Adipocyte (in vitro differentiated cells): Measurements from ENCODE around the gene PPP3R2.
"Not testable (repeated sequence)": the region's sequence is repeated elsewhere in the genome, so short reads cannot be mapped to it uniquely, and the experiment has no call there.

Source experiments
- DNase-seq: peaks from one replicate; pipeline ENCODE4 v3.0.0-alpha.2; 2015; ENCODE audit warnings: low read depth
- H3K27me3 ChIP-seq: replicated peaks from 2 replicates; pipeline ENCODE4 v1.7.0; 2013; ENCODE audit warnings: mild to moderate bottlenecking, low read length, moderate library complexity; ENCODE audit not compliant: control insufficient read depth, insufficient read depth
- H3K36me3 ChIP-seq: 2 replicates; pipeline ENCODE4 v1.7.0; 2013; ENCODE audit warnings: low read length, mild to moderate bottlenecking, moderate library complexity; ENCODE audit not compliant: control insufficient read depth, insufficient read depth, severe bottlenecking
- H3K4me1 ChIP-seq: 2 replicates; pipeline ENCODE4 v1.7.0; 2013; ENCODE audit warnings: mild to moderate bottlenecking, low read length, moderate library complexity; ENCODE audit not compliant: control insufficient read depth, insufficient read depth
- H3K4me3 ChIP-seq: 2 replicates; pipeline ENCODE4 v1.7.0; 2013; ENCODE audit warnings: mild to moderate bottlenecking, low read length, moderate library complexity
- H3K9ac ChIP-seq: 2 replicates; pipeline ENCODE4 v1.7.0; 2013; ENCODE audit warnings: mild to moderate bottlenecking, low read length, moderate library complexity
- H3K9me3 ChIP-seq: 2 replicates; pipeline ENCODE4 v1.7.0; 2013; ENCODE audit warnings: mild to moderate bottlenecking, low read length, moderate library complexity; ENCODE audit not compliant: control insufficient read depth

PPP3R2 gene

DNA sequence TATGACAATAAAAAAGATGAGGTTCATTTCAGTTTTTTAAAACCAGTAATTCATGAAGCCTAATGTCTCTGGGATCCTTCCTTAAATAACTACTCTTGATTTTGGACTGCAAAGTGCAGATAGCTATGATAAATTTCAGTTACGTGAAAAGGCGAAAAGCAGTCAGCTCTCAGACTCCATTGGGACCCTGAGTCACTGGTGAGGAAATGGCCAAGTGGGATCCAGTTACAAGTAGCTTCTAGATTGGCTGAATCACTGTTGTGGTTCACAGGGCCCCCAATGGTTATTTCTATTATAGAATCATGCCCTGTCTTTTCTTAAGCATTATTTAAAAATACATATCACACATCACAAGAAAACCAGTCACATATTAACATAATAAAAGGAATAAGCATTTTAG, 31.1 kb upstream of the PPP3R2 start:
- H3K9me3 ChIP-seq: no peaks in the 10 kb centered on the region
- no peak for DNase-seq
- no peaks in the 10 kb centered on the region for H3K36me3 ChIP-seq
- peaks cover 13% of the 10 kb centered on the region for H3K4me1 ChIP-seq
- H3K4me3 ChIP-seq: no peak overlapping the region
- peaks cover 21% of the 10 kb centered on the region for H3K27me3 ChIP-seq
- no peak overlapping the region for H3K9ac ChIP-seq

DNA sequence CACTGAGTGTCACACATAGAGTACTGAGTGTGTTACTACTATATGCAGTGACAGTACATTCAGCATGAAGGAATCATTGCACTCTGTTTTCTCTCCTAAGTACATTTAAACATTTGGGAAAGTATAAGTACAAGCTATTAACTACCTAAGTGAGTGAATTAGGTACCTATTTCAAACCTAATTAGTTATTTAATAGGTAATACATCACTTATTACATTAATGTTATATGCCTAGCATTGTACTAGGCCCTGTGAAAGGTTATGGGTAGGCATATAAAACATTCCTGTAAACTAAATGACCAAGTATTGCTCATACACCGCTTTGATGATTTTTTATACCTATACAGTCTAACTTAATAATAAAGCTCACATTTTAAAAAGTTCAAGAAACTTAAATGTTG, 25.7 kb upstream of the PPP3R2 start:
- Histone ChIP-seq H3K9ac (no peak overlapping the region), H3K36me3 (no peaks in the 10 kb centered on the region), H3K27me3 (peaks cover 21% of the 10 kb centered on the region), H3K4me3 (no peak overlapping the region), H3K9me3 (no peaks in the 10 kb centered on the region), H3K4me1 (peaks cover 2% of the 10 kb centered on the region)
- no peak for DNase-seq

DNA sequence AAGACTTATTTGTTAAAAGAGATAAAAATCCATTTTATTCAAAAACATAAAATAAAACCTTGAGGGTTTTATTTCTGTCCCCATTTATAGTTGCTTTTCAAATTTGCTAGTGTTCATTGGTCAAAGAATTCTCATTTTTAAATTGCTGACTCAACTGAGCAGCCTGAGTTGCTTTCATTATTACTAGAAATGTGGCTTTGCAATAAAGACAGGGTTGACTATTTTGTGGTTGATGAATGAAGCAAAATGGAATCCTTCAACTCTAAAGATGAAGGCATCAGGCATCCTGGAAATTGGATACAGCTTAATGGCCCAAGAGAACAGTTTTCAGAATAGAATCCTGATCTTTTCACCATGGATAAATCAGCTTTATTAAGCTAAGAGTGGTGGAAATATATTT, 23.9 kb upstream of the PPP3R2 start:
- no peak for DNase-seq
- H3K9ac ChIP-seq: no peak overlapping the region
- H3K36me3 ChIP-seq: no peaks in the 10 kb centered on the region
- peaks cover 21% of the 10 kb centered on the region for H3K27me3 ChIP-seq
- no peaks in the 10 kb centered on the region for H3K9me3 ChIP-seq
- no peak overlapping the region for H3K4me3 ChIP-seq
- no peaks in the 10 kb centered on the region for H3K4me1 ChIP-seq

DNA sequence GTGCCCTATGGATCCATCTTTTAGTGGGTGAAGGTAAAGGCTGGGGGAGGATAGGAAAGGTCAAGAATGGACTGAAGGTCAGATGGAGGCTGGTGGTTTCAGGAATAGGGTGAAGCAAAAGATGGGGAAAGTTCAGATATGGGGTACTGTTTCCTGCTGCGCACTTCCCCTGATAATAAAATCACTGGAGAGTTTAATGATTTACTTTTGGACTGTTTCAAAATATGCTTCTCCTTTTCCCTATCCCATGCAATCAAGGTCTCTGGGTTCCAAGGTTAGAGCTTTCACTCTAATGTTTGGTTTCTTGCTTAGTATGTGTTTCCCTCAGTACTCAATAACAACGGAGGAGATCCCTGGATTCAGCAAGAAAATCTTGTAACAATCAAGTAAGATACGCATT, 10.8 kb upstream of the PPP3R2 start:
- Histone ChIP-seq H3K4me3 (no peak overlapping the region), H3K27me3 (peaks cover 24% of the 10 kb centered on the region), H3K9me3 (no peaks in the 10 kb centered on the region), H3K9ac (no peak overlapping the region), H3K36me3 (no peaks in the 10 kb centered on the region), H3K4me1 (no peaks in the 10 kb centered on the region)
- DNase-seq: no peak

DNA sequence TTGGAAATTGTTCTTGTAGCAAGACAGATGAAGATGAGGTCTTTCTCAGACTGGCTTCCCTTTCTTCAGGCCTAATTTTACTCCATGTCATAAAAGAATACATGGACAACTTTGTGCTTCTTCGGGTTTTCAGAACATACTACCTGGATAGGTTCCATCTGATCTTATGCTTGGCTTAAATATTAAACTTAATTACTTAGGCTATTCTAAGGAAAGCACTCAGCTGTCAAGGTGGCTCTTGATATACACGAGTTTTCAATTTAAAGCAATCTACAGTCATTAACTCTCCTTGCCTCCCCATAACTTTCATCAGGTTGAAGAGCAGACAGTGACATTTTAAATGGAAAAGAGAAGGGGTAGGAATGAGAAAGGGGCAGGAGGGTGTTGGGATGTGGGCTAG, 9.5 kb upstream of the PPP3R2 start:
- no peak for DNase-seq
- Histone ChIP-seq H3K9me3 (no peaks in the 10 kb centered on the region), H3K36me3 (no peaks in the 10 kb centered on the region), H3K4me3 (no peak overlapping the region), H3K9ac (no peak overlapping the region), H3K4me1 (no peaks in the 10 kb centered on the region), H3K27me3 (peaks cover 35% of the 10 kb centered on the region)

DNA sequence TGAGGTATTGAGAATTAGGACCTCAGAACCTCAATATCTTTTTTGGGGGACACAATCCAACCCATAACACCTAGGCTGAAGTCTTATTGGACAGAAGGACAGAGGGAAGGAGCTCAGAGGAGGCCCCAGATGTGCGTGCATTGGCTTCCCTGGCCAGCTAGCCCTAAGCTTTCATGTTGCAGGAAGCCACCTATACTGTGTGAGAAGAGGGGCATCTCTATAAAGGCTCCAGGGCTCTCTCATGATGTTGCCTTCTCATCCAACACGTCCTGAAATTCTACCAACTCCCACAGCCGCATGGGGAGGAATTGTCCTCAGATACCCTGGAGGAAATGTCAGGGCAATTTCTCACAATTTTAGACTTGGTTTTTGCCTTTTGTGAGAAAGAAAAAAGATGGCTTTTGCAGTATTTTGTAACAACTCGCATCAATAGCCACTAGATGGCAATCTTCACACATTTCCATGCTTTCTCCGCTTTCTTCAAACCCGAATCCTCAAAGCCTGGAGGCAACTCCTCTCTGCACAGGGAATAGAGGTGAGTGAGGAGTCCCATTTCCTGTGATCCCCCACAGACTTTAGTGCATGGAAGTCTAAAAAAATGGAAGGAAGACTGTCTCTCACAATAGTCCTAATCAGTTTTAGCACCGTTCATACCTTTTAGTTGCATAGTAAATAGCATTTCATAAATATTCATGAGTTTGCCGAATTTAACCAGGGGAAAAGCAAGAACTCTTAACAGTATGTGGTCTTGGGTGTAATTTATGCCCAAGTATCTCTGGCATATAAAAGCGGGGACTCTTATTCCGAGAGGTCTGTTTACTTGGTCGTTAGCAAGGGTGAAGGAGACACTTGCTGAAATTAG, 7.4 kb upstream of the PPP3R2 start:
- no peak overlapping the region for H3K4me3 ChIP-seq
- peak; percentile 80 for DNase-seq

DNA sequence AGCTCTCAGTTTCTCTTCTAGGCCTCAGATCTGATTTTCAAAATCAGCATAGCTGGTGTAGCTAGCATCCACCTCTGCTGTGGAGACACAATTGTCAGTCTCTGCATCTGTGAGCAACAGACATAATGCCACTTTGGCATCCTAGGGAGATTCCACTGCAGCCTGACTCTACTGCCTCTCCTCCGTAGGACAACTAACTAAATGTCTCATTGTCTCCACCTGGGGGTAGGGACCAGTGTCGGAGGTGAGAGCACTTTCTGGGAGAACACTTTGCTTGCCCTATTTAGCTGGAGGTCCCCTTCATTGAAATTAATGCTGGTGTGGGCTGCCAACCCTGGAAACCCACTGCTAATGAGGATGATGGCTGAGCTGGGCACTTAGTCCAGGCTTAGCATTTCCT, 1.4 kb downstream of the PPP3R2 start:
- H3K9me3 ChIP-seq: no peaks in the 10 kb centered on the region
- no peaks in the 10 kb centered on the region for H3K36me3 ChIP-seq
- no peak overlapping the region for H3K9ac ChIP-seq
- H3K4me3 ChIP-seq: no peak overlapping the region
- H3K4me1 ChIP-seq: no peaks in the 10 kb centered on the region
- peaks cover 18% of the 10 kb centered on the region for H3K27me3 ChIP-seq
- DNase-seq: no peak

More for the DNA sequence above, 7.4 kb upstream of the PPP3R2 start:
- Histone ChIP-seq H3K9me3 (no peaks in the 10 kb centered on the region), H3K4me1 (no peaks in the 10 kb centered on the region), H3K36me3 (no peaks in the 10 kb centered on the region), H3K27me3 (peaks cover 42% of the 10 kb centered on the region), H3K9ac (no peak overlapping the region)

DNA sequence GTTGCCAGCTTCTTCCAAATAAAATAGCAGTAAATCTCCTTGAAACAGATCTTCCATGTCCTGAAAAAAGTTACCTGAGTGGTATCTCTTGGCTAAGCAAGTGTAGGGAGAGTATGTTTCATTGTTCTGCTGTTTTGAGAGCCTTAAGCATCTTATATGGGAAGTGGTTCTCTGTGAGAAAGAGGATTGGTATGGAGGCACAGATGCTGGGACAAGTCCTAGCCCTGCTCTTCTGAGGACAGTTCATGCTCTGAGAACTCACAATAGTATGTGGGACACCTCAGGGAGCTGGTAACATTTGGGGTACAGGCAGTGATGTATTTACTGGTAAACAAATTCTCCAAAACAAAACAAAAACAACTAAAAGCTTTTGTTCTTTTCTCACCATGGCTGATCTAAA, 2.0 kb downstream of the PPP3R2 start:
- Histone ChIP-seq H3K4me3 (no peak overlapping the region), H3K4me1 (no peaks in the 10 kb centered on the region), H3K36me3 (no peaks in the 10 kb centered on the region), H3K27me3 (peaks cover 18% of the 10 kb centered on the region), H3K9ac (no peak overlapping the region), H3K9me3 (no peaks in the 10 kb centered on the region)
- no peak for DNase-seq

DNA sequence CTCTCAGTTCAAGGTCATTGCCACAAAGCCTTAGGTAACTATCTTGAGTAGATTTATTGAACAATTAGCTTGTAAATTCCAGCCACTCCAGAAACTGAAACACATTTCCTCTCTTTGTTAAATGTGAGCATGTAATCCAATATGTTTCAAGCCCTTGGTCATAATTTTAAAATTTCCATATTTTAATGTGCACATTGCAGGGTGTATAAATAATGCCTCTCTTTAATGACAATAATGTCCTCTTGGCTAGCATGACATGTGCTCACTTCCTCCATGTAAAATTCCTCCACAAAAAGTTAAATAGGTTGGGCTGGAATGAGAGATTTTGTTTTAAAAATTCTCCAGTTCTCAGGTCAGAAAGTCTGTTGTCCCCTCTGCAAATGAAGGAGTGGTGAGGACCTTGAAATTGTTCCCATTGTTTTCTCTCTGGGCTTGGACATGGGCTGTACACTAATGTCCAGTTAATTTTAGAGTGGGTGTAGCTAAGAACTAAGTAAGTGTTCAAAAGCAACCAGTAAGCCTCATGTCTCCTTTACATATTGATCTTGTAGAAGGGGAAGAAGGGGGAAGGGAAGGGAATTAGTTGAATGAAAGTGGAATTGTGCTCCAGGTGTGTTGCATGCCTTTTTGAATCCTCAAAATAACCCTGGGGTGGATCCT, 2.9 kb downstream of the PPP3R2 start:
- H3K9me3 ChIP-seq: no peaks in the 10 kb centered on the region
- no peak overlapping the region for H3K4me3 ChIP-seq
- DNase-seq: no peak
- H3K27me3 ChIP-seq: peaks cover 16% of the 10 kb centered on the region
- H3K36me3 ChIP-seq: no peaks in the 10 kb centered on the region
- H3K9ac ChIP-seq: no peak overlapping the region
- H3K4me1 ChIP-seq: no peaks in the 10 kb centered on the region

DNA sequence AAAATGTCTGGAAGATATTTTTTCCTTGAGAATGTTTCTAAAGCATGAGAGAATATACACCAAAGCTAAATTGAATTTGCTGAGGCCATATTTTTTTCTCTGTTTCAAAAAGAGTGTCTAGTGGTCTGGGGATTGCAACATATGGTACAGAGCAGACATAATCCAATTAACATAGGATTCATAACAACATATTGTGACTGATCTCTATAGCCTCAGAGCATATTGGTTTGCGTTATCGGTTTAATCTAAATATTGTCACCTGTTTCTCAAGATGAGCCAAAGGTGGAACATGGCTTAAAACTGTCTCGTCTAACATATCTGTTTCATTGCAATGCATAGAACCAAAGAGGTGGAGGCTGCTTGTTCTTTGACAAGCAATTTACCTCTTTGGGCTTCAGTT, 3.9 kb downstream of the PPP3R2 start:
- Histone ChIP-seq H3K4me3 (no peak overlapping the region), H3K27me3 (peaks cover 10% of the 10 kb centered on the region), H3K4me1 (no peaks in the 10 kb centered on the region), H3K9me3 (no peaks in the 10 kb centered on the region), H3K36me3 (no peaks in the 10 kb centered on the region), H3K9ac (no peak overlapping the region)
- no peak for DNase-seq

DNA sequence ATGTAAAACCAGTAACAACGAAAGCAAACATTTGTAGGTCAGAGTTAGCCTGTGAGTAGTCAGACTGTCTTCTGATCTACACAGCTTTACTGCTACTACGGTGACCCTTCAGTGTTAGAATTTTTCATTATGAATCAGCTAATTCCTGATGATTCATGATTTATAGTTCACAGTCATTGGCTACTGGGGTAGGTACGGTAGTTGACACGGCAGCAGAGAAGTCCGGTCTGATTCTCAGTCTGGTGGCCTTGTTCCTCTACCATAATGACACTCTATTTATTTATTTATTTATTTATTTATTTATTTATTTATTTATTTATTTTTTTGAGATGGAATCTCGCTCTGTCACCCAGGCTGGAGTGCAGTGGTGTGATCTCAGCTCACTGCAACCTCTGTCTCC, 4.7 kb downstream of the PPP3R2 start:
- not testable (repeated sequence) for H3K4me3 ChIP-seq, H3K4me1 ChIP-seq, H3K36me3 ChIP-seq, H3K27me3 ChIP-seq, H3K9ac ChIP-seq, DNase-seq, H3K9me3 ChIP-seq
